HepG2 (cell line): ENCODE results near the gene TTC1. TPM values are rescaled to one million over a fixed set of nuclear protein-coding genes. Genes with fewer than 3 reads are reported as not detected.

Source experiments
- ATAC-seq: fragments of 200-7000 bp; cut with Tn5 transposase; 3 replicates; pipeline ENCODE4 v1.9.1; 2020; ENCODE audit warnings: mild to moderate bottlenecking, moderate library complexity
- BruUV-seq: library from RNA; stranded (reverse); fragments of 400-500 nt; replicated peaks from 2 replicates; lab custom pipeline; 2021; lab: Mats Ljungman, UMichigan
- CTCF ChIA-PET: fragments of 300-600 bp; formaldehyde crosslinking; extraction: SDS; loops from one replicate; lab custom pipeline; 2021; ENCODE audit warnings: low total read pairs, inconsistent platforms, low intra/inter-chr PET ratio; lab: Yijun Ruan, JAX
- POLR2A ChIA-PET: fragments of 350-600 bp; sonication (Branson Sonifier 250); formaldehyde crosslinking; loops from one replicate; lab custom pipeline; 2020; ENCODE audit warnings: antibody characterized with exemption, inconsistent platforms; lab: Yijun Ruan, JAX
- DNase-seq: peaks from one replicate; pipeline ENCODE4 v3.0.0-alpha.2; 2015; ENCODE audit warnings: low spot score
- FAIRE-seq: peaks from 3 replicates; lab custom pipeline; 2011; peaks lifted over from hg19 to GRCh38; lab: Jason Lieb, UNC
- H2AFZ ChIP-seq: one replicate; pipeline ENCODE4 v1.6.1; 2011; ENCODE audit warnings: low read length, inconsistent platforms
- H3K27ac ChIP-seq: fragments of 300-600 bp; 3 replicates; pipeline ENCODE4 v1.8.0; 2011; ENCODE audit warnings: mixed run types, mild to moderate bottlenecking, mixed read lengths, low read length, inconsistent platforms; ENCODE audit not compliant: insufficient read depth; ENCODE audit errors: extremely low read length
- H3K27me3 ChIP-seq, 2 experiments: fragments of 200-600 bp in 1 of 2; 2 replicates in 1 of 2; 3 replicates in 1 of 2; pipeline versions ENCODE4 v1.6.0 to v1.8.0; 2011; ENCODE audit warnings: low read length in 2 of 2, mild to moderate bottlenecking in 2 of 2, moderate library complexity in 2 of 2, inconsistent platforms in 1 of 2; ENCODE audit not compliant: insufficient read depth in 2 of 2, control insufficient read depth in 1 of 2
- H3K36me3 ChIP-seq, 2 experiments: fragments of 200-600 bp in 1 of 2; replicated peaks in 1 of 2; 2 replicates in 1 of 2; 3 replicates in 1 of 2; pipeline versions ENCODE4 v1.5.1 to v1.8.0; 2011; ENCODE audit warnings: low read length in 2 of 2, inconsistent platforms in 1 of 2; ENCODE audit not compliant: insufficient read depth in 2 of 2, control insufficient read depth in 1 of 2
- H3K4me1 ChIP-seq: 2 replicates; pipeline ENCODE4 v1.5.1; 2012; ENCODE audit warnings: low read length, inconsistent platforms; ENCODE audit not compliant: insufficient read depth
- H3K4me2 ChIP-seq: 2 replicates; pipeline ENCODE4 v1.6.0; 2011; ENCODE audit warnings: low read depth, low read length, inconsistent platforms
- H3K4me3 ChIP-seq, 3 experiments: fragments of 200-600 bp in 1 of 3; sonication (generic), shearing (Covaris generic) in 1 of 3; replicated peaks in 1 of 3; 2 replicates each; pipeline ENCODE4 v1.5.1; 2011 to 2016; ENCODE audit warnings: low read length in 3 of 3, inconsistent platforms in 2 of 3, low read depth in 2 of 3, mild to moderate bottlenecking in 2 of 3, control low read depth in 1 of 3, mixed read lengths in 1 of 3; ENCODE audit not compliant: insufficient read depth in 1 of 3
- H3K79me2 ChIP-seq: one replicate; pipeline ENCODE4 v1.6.1; 2011; ENCODE audit warnings: low read length, inconsistent platforms; ENCODE audit not compliant: insufficient read depth
- H3K9ac ChIP-seq: 2 replicates; pipeline ENCODE4 v1.6.0; 2011; ENCODE audit warnings: mild to moderate bottlenecking, low read depth, low read length, inconsistent platforms; ENCODE audit not compliant: insufficient read depth
- H3K9me3 ChIP-seq: 2 replicates; pipeline ENCODE4 v1.5.1; 2012; ENCODE audit warnings: mild to moderate bottlenecking, low read length
- H4K20me1 ChIP-seq: 2 replicates; pipeline ENCODE4 v1.6.0; 2011; ENCODE audit warnings: inconsistent platforms, mild to moderate bottlenecking, low read length, moderate library complexity; ENCODE audit not compliant: insufficient read depth
- CBFB ChIP-seq: sonication (generic); formaldehyde crosslinking; IDR thresholded peaks from 2 replicates; pipeline ENCODE4 v1.4.0; 2020; ENCODE audit warnings: missing genetic modification reagents
- DNMT3B ChIP-seq: conservative IDR thresholded peaks from 2 replicates; pipeline ENCODE4 v1.6.1; 2016; ENCODE audit warnings: missing biosample characterization, control low read depth
- IRF1 ChIP-seq: sonication (generic); formaldehyde crosslinking; IDR thresholded peaks from 2 replicates; pipeline ENCODE4 v1.4.0; 2020; ENCODE audit warnings: low read depth, mild to moderate bottlenecking, missing genetic modification reagents
- KLF16 ChIP-seq, 2 experiments: sonication (generic) in 1 of 2; formaldehyde crosslinking in 1 of 2; IDR thresholded peaks; 2 replicates each; pipeline versions ENCODE4 v1.6.1 to v1.8.0; 2016 to 2023; ENCODE audit warnings: missing genetic modification reagents in 2 of 2, missing compliant biosample characterization in 1 of 2
- MIER3 ChIP-seq: IDR thresholded peaks from 2 replicates; pipeline ENCODE4 v1.6.1; 2016; ENCODE audit warnings: missing compliant biosample characterization, borderline replicate concordance
- MXD1 ChIP-seq: sonication (generic); formaldehyde crosslinking; IDR thresholded peaks from 2 replicates; pipeline ENCODE4 v1.4.0; 2020; ENCODE audit warnings: mild to moderate bottlenecking, missing genetic modification reagents
- POGK ChIP-seq: sonication (generic); formaldehyde crosslinking; conservative IDR thresholded peaks from 2 replicates; pipeline ENCODE4 v1.8.0; 2022; ENCODE audit warnings: mild to moderate bottlenecking, moderate library complexity, missing genetic modification reagents
- POGZ ChIP-seq: sonication (generic); formaldehyde crosslinking; IDR thresholded peaks from 2 replicates; pipeline ENCODE4 v1.4.0; 2020; ENCODE audit warnings: mild to moderate bottlenecking, missing genetic modification reagents
- RARA ChIP-seq: IDR thresholded peaks from 2 replicates; pipeline ENCODE4 v1.6.1; 2016; ENCODE audit warnings: missing genetic modification reagents, missing compliant biosample characterization
- RNF2 ChIP-seq: fragments of 450-650 bp; conservative IDR thresholded peaks from 2 replicates; pipeline ENCODE4 v1.6.1; 2016; ENCODE audit warnings: low read depth
- SALL2 ChIP-seq: sonication (generic); formaldehyde crosslinking; IDR thresholded peaks from 2 replicates; pipeline ENCODE4 v1.8.1; 2023; ENCODE audit warnings: mild to moderate bottlenecking, missing genetic modification reagents, inconsistent platforms
- ZBTB21 ChIP-seq: sonication (generic); formaldehyde crosslinking; IDR thresholded peaks from 2 replicates; pipeline ENCODE4 v1.4.0; 2020; ENCODE audit warnings: missing genetic modification reagents
- ZBTB3 ChIP-seq: sonication (generic); formaldehyde crosslinking; IDR thresholded peaks from 2 replicates; pipeline ENCODE4 v1.4.0; 2020; ENCODE audit warnings: low read depth, mild to moderate bottlenecking, moderate library complexity, missing genetic modification reagents, borderline replicate concordance
- ZNF33A ChIP-seq: sonication (generic); formaldehyde crosslinking; IDR thresholded peaks from 2 replicates; pipeline ENCODE4 v1.5.1; 2020; ENCODE audit warnings: missing genetic modification reagents, mild to moderate bottlenecking, moderate library complexity, borderline replicate concordance
- ZNF546 ChIP-seq: sonication (generic); formaldehyde crosslinking; conservative IDR thresholded peaks from 2 replicates; pipeline ENCODE4 v1.8.1; 2023; ENCODE audit warnings: mild to moderate bottlenecking, missing genetic modification reagents
- ZNF7 ChIP-seq: IDR thresholded peaks from 2 replicates; pipeline ENCODE4 v1.6.1; 2016; ENCODE audit warnings: missing biosample characterization, missing genetic modification reagents
- WGBS: methylation state at CpG from one replicate; pipeline ENCODE4 v1.1.6; 2017; ENCODE audit warnings: low lambda C conversion rate; 5-methylcytosine and 5-hydroxymethylcytosine counted together
- in situ Hi-C: cut with HindIII; loops from 2 replicates; pipeline ENCODE4 v1.10.0; 2017; ENCODE audit warnings: low pct_unique_long_range_greater_than_20kb; ENCODE audit not compliant: extremely low pct_ligation_motif_present
- intact Hi-C: fragments of 100-400 bp; cut with micrococcal nuclease; formaldehyde crosslinking; loops from one replicate; pipeline ENCODE4 v1.10.0; 2022; ENCODE audit not compliant: unreplicated experiment
- polyA plus RNA-seq, 8 experiments: library from polyadenylated mRNA; depleted of rRNA in 3 of 8; stranded (reverse) in 7 of 8; unstranded in 1 of 8; fragments of >200 nt; fragmentation: Illumina TruSeq in 4 of 8; extraction: Trizol in 4 of 8; gene quantifications; 2 replicates each; pipeline versions ENCODE4 v1.2.1 to v1.2.3, GENCODE V29; 2011 to 2016; ENCODE audit warnings: low read depth in 4 of 8, missing spikeins in 1 of 8, mixed read lengths in 1 of 8; ENCODE audit not compliant: insufficient read depth in 1 of 8
- total RNA-seq, 5 experiments: library from RNA; depleted of rRNA; stranded (reverse); fragments of >200 nt; fragmentation: Illumina TruSeq; extraction: Trizol; gene quantifications; 2 replicates each; pipeline ENCODE4 v1.2.3, GENCODE V29; 2016; ENCODE audit warnings: low read depth in 1 of 5

Gene TTC1
- total and polyA plus RNA-seq, 2 of the 13 experiments (the other 11 are each of a cell fraction or from before 2014, with no cell fraction given), result 16.1 to 72.1 TPM

GRCh38 chr5:159990506-159990905 lies 18.4 kb upstream of the TTC1 start:
- H2AFZ ChIP-seq, result no peak overlapping the region
- H3K27ac ChIP-seq, result no peak overlapping the region
- no peak for ATAC-seq
- H3K79me2 ChIP-seq, result no peaks in the 10 kb centered on the region
- in situ Hi-C loops, result no loop called here
- H3K4me2 ChIP-seq, result no peak overlapping the region
- no peak for FAIRE-seq
- no peaks in the 10 kb centered on the region for H4K20me1 ChIP-seq
- BruUV-seq, result no TSS peak
- DNase-seq, result no peak
- 1% methylated on average over 2 of the region's 2 CpGs for WGBS
- H3K9me3 ChIP-seq, result no peaks in the 10 kb centered on the region
- intact Hi-C loops, result no loop called here
- no peak overlapping the region for H3K9ac ChIP-seq
- ChIA-PET POLR2A (no interaction called here), CTCF (no interaction called here)
- H3K4me1 ChIP-seq, result no peaks in the 10 kb centered on the region
- TF ChIP-seq KLF16 (CRISPR knock-in tag; IDR thresholded peaks at IDR 0.05) (no peak), SALL2 (CRISPR knock-in tag) (no peak), CBFB (CRISPR knock-in tag) (no peak), ZBTB3 (CRISPR knock-in tag) (no peak), RARA (CRISPR knock-in tag) (no peak), ZNF7 (CRISPR knock-in tag) (no peak), RNF2 (no peak), ZBTB21 (no peak)
- TF ChIP-seq, all 625 proteins: peak for 0
- no peak overlapping the region for H3K4me3 ChIP-seq
- peaks cover 0 to 39% of the 10 kb centered on the region in 2 experiments; a peak in 4 of 5 replicates for H3K27me3 ChIP-seq
- no peaks in the 10 kb centered on the region for H3K36me3 ChIP-seq

- no peak overlapping the region for H3K27ac ChIP-seq
- H3K79me2 ChIP-seq, result no peaks in the 10 kb centered on the region
- no TSS peak for BruUV-seq
- ChIA-PET CTCF (no interaction called here), POLR2A (no interaction called here)
- in situ Hi-C loops, result no loop called here
- no peaks in the 10 kb centered on the region for H3K4me1 ChIP-seq
- no peak overlapping the region for H3K9ac ChIP-seq
- no peaks in the 10 kb centered on the region for H3K36me3 ChIP-seq
- H2AFZ ChIP-seq, result no peak overlapping the region
- H3K27me3 ChIP-seq, result peaks cover 0 to 32% of the 10 kb centered on the region in 2 experiments; a peak in 2 of 5 replicates
- intact Hi-C loops, result no loop called here
- ATAC-seq (no peak), FAIRE-seq (no peak), DNase-seq (no peak)
- H3K9me3 ChIP-seq, result no peaks in the 10 kb centered on the region
- H3K4me2 ChIP-seq, result no peak overlapping the region
- 2% methylated on average over 1 of the region's 1 CpG for WGBS
- no peaks in the 10 kb centered on the region for H4K20me1 ChIP-seq
- no peak overlapping the region for H3K4me3 ChIP-seq
- TF ChIP-seq POGK (CRISPR knock-in tag) (no peak), ZNF546 (no peak), POGZ (no peak), MXD1 (CRISPR knock-in tag) (no peak), ZNF33A (no peak), IRF1 (no peak), DNMT3B (CRISPR knock-in tag) (no peak), MIER3 (CRISPR knock-in tag) (no peak)
Observed at GRCh38 chr5:159992566-159992965, 16.4 kb upstream of the TTC1 start.
